Ectodermal cell (in vitro differentiated cells): ENCODE results near the gene HNRNPA3.
"Not testable (repeated sequence)": the region's sequence is repeated elsewhere in the genome, so short reads cannot be mapped to it uniquely, and the experiment has no call there.

Experiments
- H3K27ac ChIP-seq: 2 replicates; pipeline ENCODE4 v1.7.0; 2013; ENCODE audit warnings: mild to moderate bottlenecking, low read depth, low read length; ENCODE audit not compliant: insufficient read depth, poor library complexity, severe bottlenecking
- H3K27me3 ChIP-seq: 2 replicates; pipeline ENCODE4 v1.7.0; 2013; ENCODE audit warnings: mild to moderate bottlenecking, low read length; ENCODE audit not compliant: insufficient read depth, control insufficient read depth, poor library complexity, severe bottlenecking
- H3K36me3 ChIP-seq: one replicate; pipeline ENCODE4 v1.7.0; 2013; ENCODE audit warnings: low read length; ENCODE audit not compliant: control insufficient read depth, insufficient read depth
- H3K4me1 ChIP-seq: one replicate; pipeline ENCODE4 v1.7.0; 2013; ENCODE audit warnings: low read length; ENCODE audit not compliant: control insufficient read depth, insufficient read depth
- H3K4me3 ChIP-seq: 2 replicates; pipeline ENCODE4 v1.7.0; 2013; ENCODE audit warnings: low read depth, low read length, control low read depth; ENCODE audit not compliant: insufficient read depth
- H3K9me3 ChIP-seq: 2 replicates; pipeline ENCODE4 v1.7.0; 2013; ENCODE audit warnings: mild to moderate bottlenecking, low read length, moderate library complexity; ENCODE audit not compliant: control insufficient read depth
- WGBS, 2 experiments: methylation state at CpG; one replicate each; pipeline ENCODE4 v1.1.7; 2013; ENCODE audit warnings: missing lambda C conversion rate in 2 of 2; 5-methylcytosine and 5-hydroxymethylcytosine counted together

HNRNPA3 gene

GRCh38 chr2:177175917-177176668 lies 36.5 kb upstream of the HNRNPA3 start:
- H3K27ac ChIP-seq, result no peak overlapping the region
- no peaks in the 10 kb centered on the region for H3K4me1 ChIP-seq
- 87 to 92% methylated on average over 6 to 7 of the region's 7 CpGs for WGBS, 2 experiments
- H3K4me3 ChIP-seq, result no peak overlapping the region
- H3K9me3 ChIP-seq, result no peaks in the 10 kb centered on the region
- no peaks in the 10 kb centered on the region for H3K27me3 ChIP-seq
- no peaks in the 10 kb centered on the region for H3K36me3 ChIP-seq

GRCh38 chr2:177178797-177179196 lies 33.8 kb upstream of the HNRNPA3 start:
- no CpG with 5 or more reads among the region's 1 CpG for WGBS, 2 experiments

GRCh38 chr2:177179227-177179626 lies 33.4 kb upstream of the HNRNPA3 start:
- WGBS, 2 experiments, result 70 to 88% methylated on average over 2 of the region's 2 CpGs
- no peaks in the 10 kb centered on the region for H3K4me1 ChIP-seq
- no peaks in the 10 kb centered on the region for H3K27me3 ChIP-seq
- no peaks in the 10 kb centered on the region for H3K36me3 ChIP-seq
- H3K4me3 ChIP-seq, result no peak overlapping the region
- no peaks in the 10 kb centered on the region for H3K9me3 ChIP-seq
- no peak overlapping the region for H3K27ac ChIP-seq

More at GRCh38 chr2:177178797-177179196, 33.8 kb upstream of the HNRNPA3 start:
- no peak overlapping the region for H3K27ac ChIP-seq
- no peak overlapping the region for H3K4me3 ChIP-seq
- no peaks in the 10 kb centered on the region for H3K36me3 ChIP-seq
- H3K27me3 ChIP-seq, result no peaks in the 10 kb centered on the region
- no peaks in the 10 kb centered on the region for H3K4me1 ChIP-seq
- no peaks in the 10 kb centered on the region for H3K9me3 ChIP-seq

DNA sequence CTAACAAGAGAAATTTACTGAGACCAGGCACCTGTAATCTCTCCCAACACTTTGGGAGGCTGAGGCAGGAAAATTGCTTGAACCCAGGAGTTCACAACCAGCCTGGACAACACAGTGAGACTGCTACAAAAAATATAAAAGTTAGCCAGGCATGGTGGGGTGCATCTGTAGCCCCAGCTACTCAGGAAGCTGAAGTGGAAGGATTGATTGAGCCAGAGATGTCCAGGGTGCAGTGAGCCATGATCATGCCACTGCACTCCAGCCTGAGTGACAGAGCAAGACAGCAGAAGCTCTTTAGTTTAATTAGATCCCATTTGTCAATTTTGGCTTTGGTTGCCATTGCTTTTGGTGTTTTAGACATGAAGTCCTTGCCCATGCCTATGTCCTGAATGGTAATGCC lies 32.9 kb upstream of the HNRNPA3 start:
- H3K27me3 ChIP-seq, H3K36me3 ChIP-seq, H3K9me3 ChIP-seq, H3K4me1 ChIP-seq, H3K27ac ChIP-seq, H3K4me3 ChIP-seq: not testable (repeated sequence)

DNA sequence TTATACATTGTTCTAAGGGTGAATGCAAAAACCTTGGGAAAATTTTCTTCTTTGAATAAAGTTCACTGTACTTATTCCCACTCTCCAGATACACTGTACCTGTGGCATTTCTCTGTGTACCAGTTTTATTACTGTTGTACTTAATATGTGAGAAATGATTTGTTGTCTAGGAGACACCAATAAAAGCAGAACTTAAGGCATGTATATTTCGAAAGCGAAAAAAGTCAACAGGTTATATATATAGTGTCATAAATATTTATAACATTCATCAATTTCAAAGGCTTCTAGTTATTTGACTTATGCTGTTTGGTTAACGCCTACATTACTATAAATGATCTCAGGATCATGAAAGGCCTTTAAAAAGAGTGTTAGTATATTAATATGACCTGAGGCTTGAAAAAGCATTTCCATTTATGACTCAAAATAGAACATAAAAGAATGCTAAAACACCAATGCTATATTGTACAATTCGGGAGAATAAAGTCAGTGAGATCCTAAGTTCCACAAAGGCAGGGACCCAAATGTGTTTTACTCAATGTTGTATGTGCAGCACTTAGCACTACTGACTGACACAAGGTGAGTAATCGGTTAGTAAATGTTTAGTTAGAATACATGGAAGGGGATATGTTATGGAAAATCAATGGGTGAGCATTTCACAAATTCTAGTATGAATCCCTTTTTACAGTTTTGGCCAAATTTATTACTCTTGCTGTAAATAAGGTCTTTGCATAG lies 32.2 kb upstream of the HNRNPA3 start:
- Histone ChIP-seq H3K36me3 (no peaks in the 10 kb centered on the region), H3K9me3 (no peaks in the 10 kb centered on the region), H3K4me1 (no peaks in the 10 kb centered on the region), H3K27ac (no peak overlapping the region), H3K4me3 (no peak overlapping the region), H3K27me3 (no peaks in the 10 kb centered on the region)
- 89 to 95% methylated on average over 2 to 4 of the region's 5 CpGs for WGBS, 2 experiments

DNA sequence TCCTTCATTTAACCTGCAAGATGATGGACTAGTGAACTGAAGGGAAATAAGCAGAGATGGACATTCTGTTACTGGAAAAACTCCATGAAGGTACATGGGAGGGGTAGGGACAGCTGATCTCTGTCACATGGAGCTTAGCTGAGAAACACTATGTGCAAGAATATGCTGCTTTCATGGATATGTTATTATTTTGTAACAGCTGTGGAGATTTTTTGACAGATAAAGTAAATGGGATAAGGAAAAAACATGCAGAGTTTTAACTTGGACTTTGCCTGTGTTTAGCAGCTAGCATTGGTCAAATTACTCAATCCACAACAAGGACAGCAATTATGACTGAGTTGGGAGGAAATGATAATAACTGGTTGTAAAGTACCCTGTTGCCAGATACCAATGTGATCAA lies 28.7 kb upstream of the HNRNPA3 start:
- Histone ChIP-seq H3K4me3 (no peak overlapping the region), H3K36me3 (no peaks in the 10 kb centered on the region), H3K4me1 (peaks cover 3% of the 10 kb centered on the region), H3K27ac (no peak overlapping the region), H3K9me3 (no peaks in the 10 kb centered on the region), H3K27me3 (no peaks in the 10 kb centered on the region)

DNA sequence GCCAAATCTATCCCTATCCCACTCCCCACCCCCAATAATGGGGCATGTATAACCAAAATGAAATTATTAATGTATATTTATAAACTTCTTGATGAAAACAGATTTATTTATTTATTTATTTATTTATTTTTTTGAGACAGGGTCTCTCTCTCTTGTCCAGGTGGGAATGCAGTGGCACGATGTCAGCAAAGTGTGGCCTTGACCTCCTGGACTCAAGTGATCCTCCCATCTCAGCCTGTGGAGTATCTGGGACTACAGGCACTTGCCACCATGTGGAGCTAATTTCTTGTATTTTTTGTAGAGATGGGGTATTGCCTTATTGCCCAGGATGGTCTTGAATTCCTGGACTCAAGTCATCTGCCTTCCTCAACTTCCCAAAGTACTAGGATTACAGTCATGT lies 28.0 kb upstream of the HNRNPA3 start:
- Histone ChIP-seq H3K36me3 (no peaks in the 10 kb centered on the region), H3K27me3 (no peaks in the 10 kb centered on the region), H3K4me3 (no peak overlapping the region), H3K27ac (no peak overlapping the region), H3K9me3 (no peaks in the 10 kb centered on the region), H3K4me1 (peaks cover 3% of the 10 kb centered on the region)
- 85 to 100% methylated on average over 1 of the region's 1 CpG for WGBS, 2 experiments

GRCh38 chr2:177186038-177186437 lies 26.6 kb upstream of the HNRNPA3 start:
- WGBS, 2 experiments, result 87% methylated on average over 7 of the region's 7 CpGs
- H3K36me3 ChIP-seq, H3K27me3 ChIP-seq, H3K4me3 ChIP-seq, H3K27ac ChIP-seq, H3K4me1 ChIP-seq, H3K9me3 ChIP-seq: not testable (repeated sequence)

DNA sequence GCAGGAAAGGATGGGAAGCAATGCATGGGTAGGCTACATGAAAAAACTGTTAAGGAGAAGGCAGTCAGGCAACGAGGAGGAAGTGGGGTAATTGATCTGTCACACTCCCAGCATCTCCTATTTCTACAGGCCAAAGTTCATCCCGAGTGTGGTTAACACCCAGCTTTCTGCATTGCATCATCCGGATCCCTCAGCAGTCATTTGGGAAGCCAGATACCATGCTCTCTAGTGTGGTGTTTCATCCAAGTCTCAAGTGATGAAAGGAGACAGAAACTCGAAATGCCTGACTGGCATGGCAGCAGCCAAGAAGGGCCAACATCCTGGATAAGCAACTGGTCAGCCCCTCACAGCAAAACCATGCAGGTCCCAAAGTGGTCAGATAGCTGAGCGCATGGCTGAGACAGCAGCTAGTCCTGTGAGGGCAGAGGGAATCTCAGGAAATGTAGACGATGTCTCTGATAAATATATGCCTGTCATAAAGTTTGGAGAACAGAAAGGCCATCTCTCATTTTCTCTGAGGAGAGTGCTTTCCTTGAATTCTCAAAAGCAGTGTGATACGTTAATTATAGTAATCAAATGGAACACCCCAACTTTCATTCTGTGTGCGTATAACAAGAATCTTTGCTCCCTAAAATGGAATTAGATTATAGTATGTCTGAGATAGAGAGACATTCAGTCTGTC lies 24.8 kb upstream of the HNRNPA3 start:
- peak overlapping the region; percentile 47 for H3K27ac ChIP-seq
- no peak overlapping the region for H3K4me3 ChIP-seq
- no peaks in the 10 kb centered on the region for H3K27me3 ChIP-seq
- WGBS, 2 experiments, result 67 to 77% methylated on average over 6 to 8 of the region's 8 CpGs
- H3K36me3 ChIP-seq, result no peaks in the 10 kb centered on the region
- H3K4me1 ChIP-seq, result peaks cover 3% of the 10 kb centered on the region
- H3K9me3 ChIP-seq, result no peaks in the 10 kb centered on the region
